ENCODE results near the gene SNX4. TPM values are rescaled to one million over a fixed set of nuclear protein-coding genes. Genes with fewer than 3 reads are reported as not detected.
"Not testable (repeated sequence)": the region's sequence is repeated elsewhere in the genome, so short reads cannot be mapped to it uniquely, and the experiment has no call there.

SNX4 gene
- total RNA-seq, 4 donors from 2014 or later, result 66.5 to 112 (median 82.1) TPM

GRCh38 chr3:125406070-125406469, 113.9 kb downstream of the SNX4 start:
- in situ Hi-C loops (cut with MboI; ENCODE audit: low pct_ligation_motif_present in 1 of 4, low pct_unique_long_range_greater_than_20kb in 1 of 4, low sequenced_read_pairs in 3 of 4) (no loop called here), intact Hi-C loops (cut with DNase I; ENCODE audit: low total_unique reads) (no loop called here)
- Histone ChIP-seq H3K27me3 (no peaks in the 10 kb centered on the region), H3K36me3 (no peaks in the 10 kb centered on the region), H3K9me3 (no peaks in the 10 kb centered on the region), H3K4me1 (no peaks in the 10 kb centered on the region), H3K27ac (no peak overlapping the region), H3K4me3 (no peak overlapping the region)
- DNase-seq, result no peak
- TF ChIP-seq POLR2A (IDR thresholded peaks at IDR 0.05) (no peak), POLR2AphosphoS5 (IDR thresholded peaks at IDR 0.05) (no peak), CTCF (IDR thresholded peaks at IDR 0.05) (no peak), EP300 (IDR thresholded peaks at IDR 0.05; ENCODE audit: low read depth) (no peak)
- WGBS, 2 donors (ENCODE audit: low coverage in 1 of 2), result 62 to 73% methylated on average over 2 of the region's 2 CpGs

GRCh38 chr3:125405515-125405914, 114.5 kb downstream of the SNX4 start:
- H3K4me1 ChIP-seq; H3K27me3 ChIP-seq; DNase-seq; H3K36me3 ChIP-seq; H3K9me3 ChIP-seq; intact Hi-C loops (cut with DNase I; ENCODE audit: low total_unique reads); H3K27ac ChIP-seq; H3K4me3 ChIP-seq; in situ Hi-C loops (cut with MboI; ENCODE audit: low pct_ligation_motif_present in 1 of 4, low pct_unique_long_range_greater_than_20kb in 1 of 4, low sequenced_read_pairs in 3 of 4): not testable (repeated sequence)
- 93 to 100% methylated on average over 2 to 4 of the region's 4 CpGs for WGBS, 2 donors (ENCODE audit: low coverage in 1 of 2)

- in situ Hi-C loops (cut with MboI; ENCODE audit: low pct_ligation_motif_present in 1 of 4, low pct_unique_long_range_greater_than_20kb in 1 of 4, low sequenced_read_pairs in 3 of 4), result no loop called here
- H3K9me3 ChIP-seq, result no peaks in the 10 kb centered on the region
- no peaks in the 10 kb centered on the region for H3K4me1 ChIP-seq
- TF ChIP-seq EP300 (IDR thresholded peaks at IDR 0.05; ENCODE audit: low read depth), result no peak
- TF ChIP-seq CTCF (IDR thresholded peaks at IDR 0.05), result no peak
- no peak for TF ChIP-seq POLR2AphosphoS5 (IDR thresholded peaks at IDR 0.05)
- H3K27ac ChIP-seq, result no peak overlapping the region
- intact Hi-C loops (cut with DNase I; ENCODE audit: low total_unique reads), result no loop called here
- H3K36me3 ChIP-seq, result no peaks in the 10 kb centered on the region
- H3K4me3 ChIP-seq, result no peak overlapping the region
- WGBS, 2 donors (ENCODE audit: low coverage in 1 of 2), result 80 to 100% methylated on average over 1 to 2 of the region's 2 CpGs
- DNase-seq, result no peak
- H3K27me3 ChIP-seq, result no peaks in the 10 kb centered on the region
Observed at GRCh38 chr3:125403789-125404188, 116.2 kb downstream of the SNX4 start.

- in situ Hi-C loops (cut with MboI; ENCODE audit: low pct_ligation_motif_present in 1 of 4, low pct_unique_long_range_greater_than_20kb in 1 of 4, low sequenced_read_pairs in 3 of 4) (no loop called here), intact Hi-C loops (cut with DNase I; ENCODE audit: low total_unique reads) (no loop called here)
- no peak overlapping the region for H3K27ac ChIP-seq
- 87 to 100% methylated on average over 2 of the region's 2 CpGs for WGBS, 2 donors (ENCODE audit: low coverage in 1 of 2)
- H3K36me3 ChIP-seq, result no peaks in the 10 kb centered on the region
- no peak overlapping the region for H3K4me3 ChIP-seq
- TF ChIP-seq POLR2A (IDR thresholded peaks at IDR 0.05) (no peak), POLR2AphosphoS5 (IDR thresholded peaks at IDR 0.05) (no peak), EP300 (IDR thresholded peaks at IDR 0.05; ENCODE audit: low read depth) (no peak), CTCF (IDR thresholded peaks at IDR 0.05) (no peak)
- no peaks in the 10 kb centered on the region for H3K9me3 ChIP-seq
- H3K4me1 ChIP-seq, result no peaks in the 10 kb centered on the region
- no peaks in the 10 kb centered on the region for H3K27me3 ChIP-seq
- DNase-seq, result no peak
Observed at GRCh38 chr3:125402639-125403038, 117.4 kb downstream of the SNX4 start.

- H3K9me3 ChIP-seq, result no peaks in the 10 kb centered on the region
- 67 to 91% methylated on average over 1 of the region's 1 CpG for WGBS, 2 donors (ENCODE audit: low coverage in 1 of 2)
- no peaks in the 10 kb centered on the region for H3K4me1 ChIP-seq
- no peaks in the 10 kb centered on the region for H3K27me3 ChIP-seq
- no peaks in the 10 kb centered on the region for H3K36me3 ChIP-seq
- intact Hi-C loops (cut with DNase I; ENCODE audit: low total_unique reads), result no loop called here
- TF ChIP-seq POLR2AphosphoS5 (IDR thresholded peaks at IDR 0.05) (no peak), POLR2A (IDR thresholded peaks at IDR 0.05) (no peak), CTCF (IDR thresholded peaks at IDR 0.05) (no peak), EP300 (IDR thresholded peaks at IDR 0.05; ENCODE audit: low read depth) (no peak)
- no peak overlapping the region for H3K4me3 ChIP-seq
- H3K27ac ChIP-seq, result no peak overlapping the region
- DNase-seq, result no peak
- in situ Hi-C loops (cut with MboI; ENCODE audit: low pct_ligation_motif_present in 1 of 4, low pct_unique_long_range_greater_than_20kb in 1 of 4, low sequenced_read_pairs in 3 of 4), result no loop called here
Observed at GRCh38 chr3:125401402-125401801, 118.6 kb downstream of the SNX4 start.
